Sigmoid colon (tissue), 7 donors: ENCODE measurements around the gene SYT17. TPM values are rescaled to one million over a fixed set of nuclear protein-coding genes. Genes with fewer than 3 reads are reported as not detected.

Experiments
- DNase-seq: peaks from one replicate; pipeline ENCODE4 v3.0.0-alpha.2; 2019
- H3K27ac ChIP-seq, 4 donors: fragments of 200-600 bp; sonication (generic); one replicate each; pipeline ENCODE4 v1.5.1; 2016 to 2019; ENCODE audit warnings: mild to moderate bottlenecking in 1 of 4
- H3K27me3 ChIP-seq, 3 donors: fragments of 200-600 bp; sonication (generic); one replicate each; pipeline ENCODE4 v1.5.1; 2019; ENCODE audit warnings: mild to moderate bottlenecking in 1 of 3
- H3K36me3 ChIP-seq, 4 donors: fragments of 200-600 bp; sonication (generic); one replicate each; pipeline ENCODE4 v1.5.1; 2016 to 2019
- H3K4me1 ChIP-seq, 4 donors: fragments of 200-600 bp; sonication (generic); one replicate each; pipeline ENCODE4 v1.5.1; 2017 to 2019
- H3K4me3 ChIP-seq, 4 donors: fragments of 200-600 bp; sonication (generic); one replicate each; pipeline ENCODE4 v1.5.1; 2017 to 2019; ENCODE audit warnings: mild to moderate bottlenecking in 2 of 4, moderate library complexity in 1 of 4
- H3K9me3 ChIP-seq, 4 donors: fragments of 200-600 bp in 3 of 4; sonication (generic) in 3 of 4; one replicate each; pipeline versions ENCODE4 v1.5.1 to v1.6.1; 2013 to 2019
- CTCF ChIP-seq, 4 experiments: fragments of 450-650 bp in 3 of 4; fragments of 200-600 bp in 1 of 4; IDR thresholded peaks; one replicate each; pipeline ENCODE4 v1.5.1; 2016 to 2019; ENCODE audit warnings: antibody characterized with exemption in 4 of 4, mild to moderate bottlenecking in 3 of 4, moderate library complexity in 2 of 4
- EP300 ChIP-seq, 4 donors: sonication (generic); formaldehyde crosslinking; IDR thresholded peaks; one replicate each; pipeline ENCODE4 v1.6.1; 2017; ENCODE audit warnings: antibody characterized with exemption in 4 of 4
- POLR2A ChIP-seq, 2 donors: fragments of 450-650 bp; IDR thresholded peaks; one replicate each; pipeline ENCODE4 v1.6.1; 2016; ENCODE audit warnings: antibody characterized with exemption in 2 of 2, mild to moderate bottlenecking in 2 of 2, moderate library complexity in 2 of 2
- POLR2AphosphoS5 ChIP-seq, 4 donors: sonication (generic); formaldehyde crosslinking; IDR thresholded peaks; one replicate each; pipeline ENCODE4 v1.6.1; 2017; ENCODE audit warnings: antibody characterized with exemption in 4 of 4
- WGBS, 2 donors: extraction: QIAGEN DNeasy Blood & Tissue Kit; methylation state at CpG; one replicate each; pipeline ENCODE4 v1.1.7; 2013; 5-methylcytosine and 5-hydroxymethylcytosine counted together
- intact Hi-C: fragments of 100-400 bp; cut with DNase I; formaldehyde crosslinking; loops from one replicate; pipeline ENCODE4 v1.15.1; 2023
- polyA plus RNA-seq, 3 donors: library from polyadenylated mRNA; stranded (reverse); fragments of 200-250 nt; gene quantifications; one replicate each; pipeline ENCODE4 v1.2.3, GENCODE V29; 2013
- total RNA-seq, 4 donors: library from RNA; depleted of rRNA; stranded (reverse); fragments of >200 nt; gene quantifications; one replicate each; pipeline ENCODE4 v1.1.0, GENCODE V29; 2016
- donor health status: healthy with polysubstance abuse.
- donor health status: Bipolar disorder and iron deficiency.
- donor health status: healthy.

Gene SYT17
- total and polyA plus RNA-seq, 7 donors: 0.68 to 7.6 (median 2.2) TPM

- Histone ChIP-seq H3K36me3 (no peaks in the 10 kb centered on the region), H3K27ac (no peak overlapping the region), H3K4me1 (no peaks in the 10 kb centered on the region), H3K9me3 (no peaks in the 10 kb centered on the region), H3K4me3 (no peak overlapping the region), H3K27me3 (no peaks in the 10 kb centered on the region)
- intact Hi-C loops: no loop called here
- WGBS, 2 donors: 88 to 89% methylated on average over 4 of the region's 4 CpGs
- no peak for DNase-seq
- TF ChIP-seq POLR2AphosphoS5 (IDR thresholded peaks at IDR 0.05) (no peak), EP300 (IDR thresholded peaks at IDR 0.05) (no peak), POLR2A (IDR thresholded peaks at IDR 0.05) (no peak), CTCF (IDR thresholded peaks at IDR 0.05) (no peak)
Observed at GRCh38 chr16:19264123-19264673, 96.2 kb downstream of the SYT17 start.

GRCh38 chr16:19265380-19265930, 97.4 kb downstream of the SYT17 start:
- Histone ChIP-seq H3K9me3 (no peaks in the 10 kb centered on the region), H3K4me1 (no peaks in the 10 kb centered on the region), H3K27me3 (no peaks in the 10 kb centered on the region), H3K4me3 (no peak overlapping the region), H3K36me3 (no peaks in the 10 kb centered on the region), H3K27ac (no peak overlapping the region)
- WGBS, 2 donors: 84 to 90% methylated on average over 9 of the region's 9 CpGs
- DNase-seq: no peak
- TF ChIP-seq POLR2A (IDR thresholded peaks at IDR 0.05) (no peak), EP300 (IDR thresholded peaks at IDR 0.05) (no peak), CTCF (IDR thresholded peaks at IDR 0.05) (no peak), POLR2AphosphoS5 (IDR thresholded peaks at IDR 0.05) (no peak)
- intact Hi-C loops: no loop called here

- Histone ChIP-seq H3K36me3 (no peaks in the 10 kb centered on the region), H3K27me3 (no peaks in the 10 kb centered on the region), H3K4me3 (no peak overlapping the region), H3K9me3 (no peaks in the 10 kb centered on the region), H3K4me1 (no peaks in the 10 kb centered on the region), H3K27ac (no peak overlapping the region)
- no peak for DNase-seq
- TF ChIP-seq CTCF (IDR thresholded peaks at IDR 0.05): no peak
- no peak for TF ChIP-seq POLR2A (IDR thresholded peaks at IDR 0.05)
- TF ChIP-seq POLR2AphosphoS5 (IDR thresholded peaks at IDR 0.05): no peak
- no peak for TF ChIP-seq EP300 (IDR thresholded peaks at IDR 0.05)
- intact Hi-C loops: no loop called here
- WGBS, 2 donors: 93 to 96% methylated on average over 11 of the region's 11 CpGs
Observed at GRCh38 chr16:19266774-19267173, 98.7 kb downstream of the SYT17 start.

GRCh38 chr16:19269098-19269497, 101.1 kb downstream of the SYT17 start:
- H3K4me1 ChIP-seq: no peaks in the 10 kb centered on the region
- WGBS, 2 donors: 71 to 87% methylated on average over 2 of the region's 2 CpGs
- H3K27me3 ChIP-seq: no peaks in the 10 kb centered on the region
- TF ChIP-seq POLR2AphosphoS5 (IDR thresholded peaks at IDR 0.05): no peak
- TF ChIP-seq CTCF (IDR thresholded peaks at IDR 0.05): no peak
- no peak for TF ChIP-seq POLR2A (IDR thresholded peaks at IDR 0.05)
- no peak for TF ChIP-seq EP300 (IDR thresholded peaks at IDR 0.05)
- H3K27ac ChIP-seq: no peak overlapping the region
- intact Hi-C loops: no loop called here
- no peaks in the 10 kb centered on the region for H3K9me3 ChIP-seq
- H3K36me3 ChIP-seq: no peaks in the 10 kb centered on the region
- no peak overlapping the region for H3K4me3 ChIP-seq
- no peak for DNase-seq
